ENCODE data around the gene GPR149. TPM values are rescaled to one million over a fixed set of nuclear protein-coding genes. Genes with fewer than 3 reads are reported as not detected.

The GPR149 gene
- total and polyA plus RNA-seq, 2 of the 8 experiments (the other 6 are each of a cell fraction or from before 2014, with no cell fraction given) = not detected

DNA sequence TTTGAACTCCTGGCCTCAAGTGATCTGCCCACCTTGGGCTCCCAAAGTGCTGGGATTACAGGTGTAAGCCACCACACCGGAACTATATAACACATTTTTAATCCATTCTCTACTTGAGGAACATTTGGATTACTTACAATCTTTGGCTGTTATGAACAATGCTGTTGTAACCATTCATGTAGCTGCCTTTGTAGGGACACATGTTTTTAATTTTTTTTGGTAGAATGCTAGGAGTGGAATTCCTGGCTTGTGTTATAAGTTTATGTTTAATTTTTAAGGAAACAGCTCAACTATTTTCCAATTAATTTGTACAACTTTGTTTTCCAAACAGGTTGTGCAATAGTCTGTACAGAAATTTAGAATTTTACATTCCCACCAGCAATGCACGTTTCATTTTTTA lies 51.7 kb downstream of the GPR149 start:
- FAIRE-seq = no peak
- POLR2A ChIA-PET (ENCODE audit: partially characterized antibody) = no interaction called here
- no peaks in the 10 kb centered on the region for H3K9me3 ChIP-seq (ENCODE audit: insufficient read depth in 2 of 2, low read depth in 1 of 2, low read length in 1 of 2)

More for the DNA sequence above, 51.7 kb downstream of the GPR149 start:
- 96% methylated on average over 2 of the region's 2 CpGs; no CpG with 5 or more reads in 1 of the 2 experiments for WGBS, 2 experiments (ENCODE audit: extremely low coverage in 1 of 2, insufficient coverage in 1 of 2, insufficient read length in 1 of 2, insufficient replicate concordance in 2 of 2, low coverage in 1 of 2, low lambda C conversion rate in 2 of 2, missing lambda C conversion rate in 1 of 2)
- Histone ChIP-seq H3K23ac (ENCODE audit: insufficient read length) (no peak overlapping the region), H3K4me1 (replicated peaks in 1 of 4; ENCODE audit: control insufficient read depth in 3 of 4, insufficient read depth in 4 of 4, low read length in 3 of 4) (no peaks in the 10 kb centered on the region), H2BK15ac (ENCODE audit: low read length) (no peak overlapping the region), H2BK12ac (ENCODE audit: low read depth, low read length) (no peak overlapping the region), H4K20me1 (replicated peaks in 1 of 2; ENCODE audit: control insufficient read depth in 1 of 2, insufficient read depth in 2 of 2, low read length in 2 of 2) (no peaks in the 10 kb centered on the region), H3K4me2 (ENCODE audit: insufficient read depth in 1 of 2, low read depth in 2 of 2, low read length in 2 of 2) (no peak overlapping the region), H2AK5ac (ENCODE audit: low read depth, low read length) (no peak overlapping the region), H4K8ac (ENCODE audit: extremely low read depth, insufficient read depth, low read length) (no peak overlapping the region), H4K91ac (replicated peaks; ENCODE audit: insufficient read length, low read length) (no peak overlapping the region), H3K14ac (ENCODE audit: insufficient read length) (no peak overlapping the region), H3K18ac (ENCODE audit: extremely low read depth, low read length) (no peak overlapping the region), H3K79me1 (ENCODE audit: low read depth, low read length) (no peaks in the 10 kb centered on the region), H3K4ac (replicated peaks; ENCODE audit: insufficient read length, low read depth, low read length) (no peak overlapping the region), H2BK120ac (replicated peaks; ENCODE audit: low read depth, low read length) (no peak overlapping the region), H4K5ac (ENCODE audit: insufficient read length, low read depth, low read length) (no peak overlapping the region), H3K9ac (replicated peaks in 1 of 4; ENCODE audit: extremely low read depth in 1 of 4, low read depth in 3 of 4, low read length in 3 of 4) (no peak overlapping the region), H3K27me3 (replicated peaks in 1 of 4; ENCODE audit: control insufficient read depth in 3 of 4, extremely low read depth in 1 of 4, insufficient read depth in 3 of 4, low read length in 3 of 4) (no peaks in the 10 kb centered on the region), H2BK20ac (ENCODE audit: low read length) (no peak overlapping the region), H3K23me2 (ENCODE audit: low read depth, low read length) (no peaks in the 10 kb centered on the region), H3K36me3 (ENCODE audit: control insufficient read depth in 2 of 4, insufficient read depth in 4 of 4, low read length in 3 of 4) (no peaks in the 10 kb centered on the region), H3K4me3 (ENCODE audit: extremely low read depth in 1 of 4, insufficient read depth in 2 of 4, low read depth in 3 of 4, low read length in 4 of 4) (no peak overlapping the region), H3K79me2 (ENCODE audit: control insufficient read depth in 1 of 2, insufficient read depth in 2 of 2, low read length in 2 of 2) (no peaks in the 10 kb centered on the region), H2AFZ (ENCODE audit: low read length) (no peak overlapping the region), H3K56ac (replicated peaks; ENCODE audit: insufficient read length, low read depth, low read length) (no peak overlapping the region), H2BK5ac (ENCODE audit: low read depth, low read length) (no peak overlapping the region), H3K27ac (ENCODE audit: low read depth, low read length) (no peak overlapping the region)
- CTCF ChIA-PET (ENCODE audit: partially characterized antibody) = interaction anchor here (0.8 kb wide), 1 partner anchor 41 kb away, joined by 3 read pairs; no protein-coding TSS in a partner anchor
- no peak for TF ChIP-seq TEAD4 (IDR thresholded peaks at IDR 0.05; ENCODE audit: low read depth, low read length)
- TF ChIP-seq SP2 (IDR thresholded peaks at IDR 0.05; ENCODE audit: low read length) = no peak
- DNase-seq (ENCODE audit: low read depth in 1 of 2, low spot score in 2 of 2) = no peak

Measured in H1 (cell line).